Cerebellar nuclear complex (tissue), 1 donor: Measurements from ENCODE around the gene OSBPL6.
"Not testable (repeated sequence)": the region's sequence is repeated elsewhere in the genome, so short reads cannot be mapped to it uniquely, and the experiment has no call there.

ENCODE experiments used
- DNase-seq, 2 experiments: peaks; one replicate each; lab custom pipeline; 2025; lab: John Stamatoyannopoulos, UW

The OSBPL6 gene

GRCh38 chr2:178301649-178302238 is 107.4 kb downstream of the OSBPL6 start:
- DNase-seq = no peak

GRCh38 chr2:178304333-178304732 is 110.0 kb downstream of the OSBPL6 start:
- no peak for DNase-seq

- DNase-seq = no peak
Observed at GRCh38 chr2:178306352-178307073, 112.2 kb downstream of the OSBPL6 start.

GRCh38 chr2:178307650-178308049 is 113.3 kb downstream of the OSBPL6 start:
- no peak for DNase-seq

- DNase-seq = no peak
Observed at GRCh38 chr2:178309541-178309940, 115.2 kb downstream of the OSBPL6 start.

- no peak for DNase-seq
Observed at GRCh38 chr2:178315078-178315477, 120.8 kb downstream of the OSBPL6 start.

GRCh38 chr2:178315488-178315948 is 121.2 kb downstream of the OSBPL6 start:
- no peak for DNase-seq

GRCh38 chr2:178317811-178318210 is 123.5 kb downstream of the OSBPL6 start:
- no peak for DNase-seq

- no peak for DNase-seq
Observed at GRCh38 chr2:178320011-178320585, 125.8 kb downstream of the OSBPL6 start.

GRCh38 chr2:178322068-178322467 is 127.8 kb downstream of the OSBPL6 start:
- no peak for DNase-seq

- DNase-seq = not testable (repeated sequence)
Observed at GRCh38 chr2:178323331-178323730, 129.0 kb downstream of the OSBPL6 start.

- DNase-seq = no peak
Observed at GRCh38 chr2:178324077-178324476, 129.8 kb downstream of the OSBPL6 start.

- DNase-seq = no peak
Observed at GRCh38 chr2:178325268-178325667, 131.0 kb downstream of the OSBPL6 start.

GRCh38 chr2:178327516-178327915 is 133.2 kb downstream of the OSBPL6 start:
- no peak for DNase-seq

- no peak for DNase-seq
Observed at GRCh38 chr2:178328037-178328436, 133.7 kb downstream of the OSBPL6 start.

GRCh38 chr2:178330175-178331017 is 136.1 kb downstream of the OSBPL6 start:
- DNase-seq = no peak

- no peak for DNase-seq
Observed at GRCh38 chr2:178331474-178332432, 137.4 kb downstream of the OSBPL6 start.

- DNase-seq = no peak
Observed at GRCh38 chr2:178333851-178334250, 139.5 kb downstream of the OSBPL6 start.

GRCh38 chr2:178335230-178335629 is 140.9 kb downstream of the OSBPL6 start:
- DNase-seq = no peak

- DNase-seq = no peak
Observed at GRCh38 chr2:178344121-178344520, 149.8 kb downstream of the OSBPL6 start.

GRCh38 chr2:178345951-178346350 is 151.6 kb downstream of the OSBPL6 start:
- DNase-seq = no peak
